Ishikawa (cell line): ENCODE measurements around the gene DCHS2.

Source experiments
- CEBPB ChIP-seq: IDR thresholded peaks from 2 replicates; pipeline ENCODE4 v1.6.1; 2012
- EP300 ChIP-seq: IDR thresholded peaks from 2 replicates; pipeline ENCODE4 v1.6.1; 2012; ENCODE audit warnings: borderline replicate concordance
- MAX ChIP-seq: IDR thresholded peaks from 2 replicates; pipeline ENCODE4 v1.6.1; 2012
- RAD21 ChIP-seq: IDR thresholded peaks from 2 replicates; pipeline ENCODE4 v1.6.1; 2012; ENCODE audit warnings: low read depth
- REST ChIP-seq: IDR thresholded peaks from 2 replicates; pipeline ENCODE4 v1.6.1; 2012; ENCODE audit warnings: low read depth, mild to moderate bottlenecking
- TAF1 ChIP-seq: IDR thresholded peaks from 2 replicates; pipeline ENCODE4 v1.6.1; 2012; ENCODE audit warnings: low read depth, mild to moderate bottlenecking
- TCF12 ChIP-seq: IDR thresholded peaks from 2 replicates; pipeline ENCODE4 v1.6.1; 2012; ENCODE audit warnings: low read depth
- TF ChIP-seq, protein P1 (sequence below): IDR thresholded peaks from 2 replicates; pipeline ENCODE4 v1.6.1; 2012

GRCh38 chr4:154521607-154522006 lies 30.0 kb upstream of the DCHS2 start:
- no peak for TF ChIP-seq TAF1
- no peak for TF ChIP-seq TCF12
- TF ChIP-seq MAX: no peak
- no peak for TF ChIP-seq CEBPB
- no peak for TF ChIP-seq EP300
- TF ChIP-seq, protein P1, sequence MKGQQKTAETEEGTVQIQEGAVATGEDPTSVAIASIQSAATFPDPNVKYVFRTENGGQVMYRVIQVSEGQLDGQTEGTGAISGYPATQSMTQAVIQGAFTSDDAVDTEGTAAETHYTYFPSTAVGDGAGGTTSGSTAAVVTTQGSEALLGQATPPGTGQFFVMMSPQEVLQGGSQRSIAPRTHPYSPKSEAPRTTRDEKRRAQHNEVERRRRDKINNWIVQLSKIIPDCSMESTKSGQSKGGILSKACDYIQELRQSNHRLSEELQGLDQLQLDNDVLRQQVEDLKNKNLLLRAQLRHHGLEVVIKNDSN: no peak
- TF ChIP-seq RAD21: no peak
- TF ChIP-seq REST: no peak
